ENCODE data around the gene POLK. TPM values are rescaled to one million over a fixed set of nuclear protein-coding genes. Genes with fewer than 3 reads are reported as not detected.
"Not testable (repeated sequence)": the region's sequence is repeated elsewhere in the genome, so short reads cannot be mapped to it uniquely, and the experiment has no call there.

The POLK gene
- total RNA-seq, 2 donors from 2014 or later: 32.3 to 33.9 TPM

- H3K36me3 Mint-ChIP-seq: peaks cover 28% of the 10 kb centered on the region
- H3K4me1 Mint-ChIP-seq (ENCODE audit: low read depth in 2 of 2): peaks cover 25 to 27% of the 10 kb centered on the region in 2 donors
- no peak for ATAC-seq
- no peaks in the 10 kb centered on the region for H3K27me3 Mint-ChIP-seq
- no peak overlapping the region for H3K4me3 Mint-ChIP-seq
- no peak overlapping the region for H3K27ac Mint-ChIP-seq
- no peaks in the 10 kb centered on the region for H3K9me3 Mint-ChIP-seq
- no peak for DNase-seq (ENCODE audit: low spot score)
Observed at GRCh38 chr5:75491621-75492020, 20.1 kb upstream of the POLK start.

- H3K27ac Mint-ChIP-seq: no peak overlapping the region
- H3K27me3 Mint-ChIP-seq: no peaks in the 10 kb centered on the region
- H3K4me1 Mint-ChIP-seq (ENCODE audit: low read depth in 2 of 2): peaks cover 8 to 16% of the 10 kb centered on the region in 2 donors
- DNase-seq (ENCODE audit: low spot score) (no peak), ATAC-seq (no peak)
- no peaks in the 10 kb centered on the region for H3K9me3 Mint-ChIP-seq
- H3K4me3 Mint-ChIP-seq: no peak overlapping the region
- peaks cover 13% of the 10 kb centered on the region for H3K36me3 Mint-ChIP-seq
Observed at GRCh38 chr5:75496026-75496425, 15.7 kb upstream of the POLK start.

- Mint-ChIP-seq H3K4me3 (no peak overlapping the region), H3K36me3 (peaks cover 6% of the 10 kb centered on the region), H3K27ac (no peak overlapping the region), H3K4me1 (ENCODE audit: low read depth in 2 of 2) (peaks cover 8 to 16% of the 10 kb centered on the region in 2 donors), H3K27me3 (no peaks in the 10 kb centered on the region), H3K9me3 (no peaks in the 10 kb centered on the region)
- DNase-seq (ENCODE audit: low spot score) (no peak), ATAC-seq (no peak)
Observed at GRCh38 chr5:75498208-75498777, 13.4 kb upstream of the POLK start.

- H3K9me3 Mint-ChIP-seq; ATAC-seq; H3K4me3 Mint-ChIP-seq; DNase-seq (ENCODE audit: low spot score); H3K27me3 Mint-ChIP-seq; H3K27ac Mint-ChIP-seq; H3K36me3 Mint-ChIP-seq: not testable (repeated sequence)
- H3K4me1 Mint-ChIP-seq (ENCODE audit: low read depth in 2 of 2): peaks cover 8 to 16% of the 10 kb centered on the region in 2 donors
Observed at GRCh38 chr5:75498875-75499274, 12.8 kb upstream of the POLK start.

- not testable (repeated sequence) for DNase-seq (ENCODE audit: low spot score); ATAC-seq; H3K27me3 Mint-ChIP-seq; H3K36me3 Mint-ChIP-seq; H3K9me3 Mint-ChIP-seq; H3K4me3 Mint-ChIP-seq
- H3K27ac Mint-ChIP-seq: peak overlapping the region in 1 of 2 donors; percentile 37
- peaks cover 23 to 27% of the 10 kb centered on the region in 2 donors for H3K4me1 Mint-ChIP-seq (ENCODE audit: low read depth in 2 of 2)
Observed at GRCh38 chr5:75505112-75505511, 6.6 kb upstream of the POLK start.

GRCh38 chr5:75507841-75508240 is 3.9 kb upstream of the POLK start:
- peaks cover 34 to 41% of the 10 kb centered on the region in 2 donors for H3K4me1 Mint-ChIP-seq (ENCODE audit: low read depth in 2 of 2)
- no peak overlapping the region for H3K4me3 Mint-ChIP-seq
- H3K27me3 Mint-ChIP-seq: no peaks in the 10 kb centered on the region

GRCh38 chr5:75509546-75509945 is 2.1 kb upstream of the POLK start:
- H3K27ac Mint-ChIP-seq: peak overlapping the region; percentile 83 to 92
- H3K4me3 Mint-ChIP-seq: peak overlapping the region; percentile 97
- peaks cover 39 to 41% of the 10 kb centered on the region in 2 donors for H3K4me1 Mint-ChIP-seq (ENCODE audit: low read depth in 2 of 2)
- no peak for ATAC-seq
- no peaks in the 10 kb centered on the region for H3K9me3 Mint-ChIP-seq
- no peaks in the 10 kb centered on the region for H3K36me3 Mint-ChIP-seq
- H3K27me3 Mint-ChIP-seq: no peaks in the 10 kb centered on the region
- no peak for DNase-seq (ENCODE audit: low spot score)

More at GRCh38 chr5:75507841-75508240, 3.9 kb upstream of the POLK start:
- H3K9me3 Mint-ChIP-seq: no peaks in the 10 kb centered on the region
- DNase-seq (ENCODE audit: low spot score): no peak
- ATAC-seq: no peak
- H3K36me3 Mint-ChIP-seq: no peaks in the 10 kb centered on the region
- H3K27ac Mint-ChIP-seq: no peak overlapping the region

- no peaks in the 10 kb centered on the region for H3K27me3 Mint-ChIP-seq
- H3K27ac Mint-ChIP-seq: peak overlapping the region; percentile 83 to 92
- no peak for ATAC-seq
- no peaks in the 10 kb centered on the region for H3K9me3 Mint-ChIP-seq
- peaks cover 39 to 41% of the 10 kb centered on the region in 2 donors for H3K4me1 Mint-ChIP-seq (ENCODE audit: low read depth in 2 of 2)
- H3K4me3 Mint-ChIP-seq: peak overlapping the region; percentile 97
- H3K36me3 Mint-ChIP-seq: no peaks in the 10 kb centered on the region
- no peak for DNase-seq (ENCODE audit: low spot score)
Observed at GRCh38 chr5:75509956-75510355, 1.7 kb upstream of the POLK start.

- Mint-ChIP-seq H3K4me1 (ENCODE audit: low read depth in 2 of 2) (peaks cover 40 to 41% of the 10 kb centered on the region in 2 donors), H3K27me3 (no peaks in the 10 kb centered on the region), H3K4me3 (peak overlapping the region; percentile 97), H3K36me3 (no peaks in the 10 kb centered on the region), H3K27ac (peak overlapping the region; percentile 83 to 92), H3K9me3 (no peaks in the 10 kb centered on the region)
- ATAC-seq (no peak), DNase-seq (ENCODE audit: low spot score) (no peak)
Observed at GRCh38 chr5:75510417-75510835, 1.3 kb upstream of the POLK start.

- peak; percentile 69 for DNase-seq (ENCODE audit: low spot score)
- ATAC-seq: peak; percentile 66 to 68
- H3K27me3 Mint-ChIP-seq: no peaks in the 10 kb centered on the region
- peaks cover 39 to 41% of the 10 kb centered on the region in 2 donors for H3K4me1 Mint-ChIP-seq (ENCODE audit: low read depth in 2 of 2)
- H3K36me3 Mint-ChIP-seq: no peaks in the 10 kb centered on the region
- peak overlapping the region; percentile 97 for H3K4me3 Mint-ChIP-seq
- H3K9me3 Mint-ChIP-seq: no peaks in the 10 kb centered on the region
- peak overlapping the region; percentile 83 to 92 for H3K27ac Mint-ChIP-seq
Observed at GRCh38 chr5:75510836-75511434, 756 bp upstream of the POLK start.

GRCh38 chr5:75512383-75513074 is 838 bp downstream of the POLK start:
- Mint-ChIP-seq H3K9me3 (no peaks in the 10 kb centered on the region), H3K36me3 (no peaks in the 10 kb centered on the region), H3K27me3 (no peaks in the 10 kb centered on the region), H3K27ac (peak overlapping the region; percentile 83 to 92), H3K4me1 (ENCODE audit: low read depth in 2 of 2) (peaks cover 39 to 42% of the 10 kb centered on the region in 2 donors), H3K4me3 (peak overlapping the region; percentile 97)
- ATAC-seq (no peak), DNase-seq (ENCODE audit: low spot score) (no peak)

GRCh38 chr5:75513841-75514240 is 2.1 kb downstream of the POLK start:
- H3K36me3 Mint-ChIP-seq: no peaks in the 10 kb centered on the region
- ATAC-seq: no peak
- no peak overlapping the region for H3K27ac Mint-ChIP-seq
- H3K4me1 Mint-ChIP-seq (ENCODE audit: low read depth in 2 of 2): peaks cover 36 to 41% of the 10 kb centered on the region in 2 donors
- H3K9me3 Mint-ChIP-seq: no peaks in the 10 kb centered on the region
- no peak for DNase-seq (ENCODE audit: low spot score)
- no peaks in the 10 kb centered on the region for H3K27me3 Mint-ChIP-seq
- peak overlapping the region; percentile 97 for H3K4me3 Mint-ChIP-seq

- Mint-ChIP-seq H3K27me3 (no peaks in the 10 kb centered on the region), H3K4me1 (ENCODE audit: low read depth in 2 of 2) (peaks cover 38 to 43% of the 10 kb centered on the region in 2 donors), H3K27ac (no peak overlapping the region), H3K9me3 (no peaks in the 10 kb centered on the region), H3K4me3 (peak overlapping the region; percentile 97), H3K36me3 (peaks cover under 1% of the 10 kb centered on the region)
- DNase-seq (ENCODE audit: low spot score): no peak
- no peak for ATAC-seq
Observed at GRCh38 chr5:75514323-75514722, 2.6 kb downstream of the POLK start.

- DNase-seq (ENCODE audit: low spot score): no peak
- H3K36me3 Mint-ChIP-seq: peaks cover 20% of the 10 kb centered on the region
- H3K27me3 Mint-ChIP-seq: no peaks in the 10 kb centered on the region
- H3K4me3 Mint-ChIP-seq: no peak overlapping the region
- no peak for ATAC-seq
- no peak overlapping the region for H3K27ac Mint-ChIP-seq
- H3K9me3 Mint-ChIP-seq: no peaks in the 10 kb centered on the region
- peaks cover 18 to 33% of the 10 kb centered on the region in 2 donors for H3K4me1 Mint-ChIP-seq (ENCODE audit: low read depth in 2 of 2)
Observed at GRCh38 chr5:75519761-75520160, 8.1 kb downstream of the POLK start.
